Umbilical cord (tissue), 2 donors: ENCODE data around the gene ATN1. TPM values are rescaled to one million over a fixed set of nuclear protein-coding genes. Genes with fewer than 3 reads are reported as not detected.
A peak's percentile ranks its signal among the peaks of the same experiment; 100 is the strongest.

ENCODE experiments used
- DNase-seq: peaks from one replicate; pipeline ENCODE4 v3.0.0-alpha.2; 2015; ENCODE audit warnings: low spot score
- total RNA-seq: library from RNA; depleted of rRNA; stranded (reverse); fragments of >200 nt; gene quantifications from one replicate; pipeline ENCODE4 v1.2.3, GENCODE V29; 2014; ENCODE audit warnings: low replicate concordance; ENCODE audit not compliant: insufficient read depth

ATN1 gene
- total RNA-seq, 1 donor from 2014 or later, result 7.9 TPM

DNA sequence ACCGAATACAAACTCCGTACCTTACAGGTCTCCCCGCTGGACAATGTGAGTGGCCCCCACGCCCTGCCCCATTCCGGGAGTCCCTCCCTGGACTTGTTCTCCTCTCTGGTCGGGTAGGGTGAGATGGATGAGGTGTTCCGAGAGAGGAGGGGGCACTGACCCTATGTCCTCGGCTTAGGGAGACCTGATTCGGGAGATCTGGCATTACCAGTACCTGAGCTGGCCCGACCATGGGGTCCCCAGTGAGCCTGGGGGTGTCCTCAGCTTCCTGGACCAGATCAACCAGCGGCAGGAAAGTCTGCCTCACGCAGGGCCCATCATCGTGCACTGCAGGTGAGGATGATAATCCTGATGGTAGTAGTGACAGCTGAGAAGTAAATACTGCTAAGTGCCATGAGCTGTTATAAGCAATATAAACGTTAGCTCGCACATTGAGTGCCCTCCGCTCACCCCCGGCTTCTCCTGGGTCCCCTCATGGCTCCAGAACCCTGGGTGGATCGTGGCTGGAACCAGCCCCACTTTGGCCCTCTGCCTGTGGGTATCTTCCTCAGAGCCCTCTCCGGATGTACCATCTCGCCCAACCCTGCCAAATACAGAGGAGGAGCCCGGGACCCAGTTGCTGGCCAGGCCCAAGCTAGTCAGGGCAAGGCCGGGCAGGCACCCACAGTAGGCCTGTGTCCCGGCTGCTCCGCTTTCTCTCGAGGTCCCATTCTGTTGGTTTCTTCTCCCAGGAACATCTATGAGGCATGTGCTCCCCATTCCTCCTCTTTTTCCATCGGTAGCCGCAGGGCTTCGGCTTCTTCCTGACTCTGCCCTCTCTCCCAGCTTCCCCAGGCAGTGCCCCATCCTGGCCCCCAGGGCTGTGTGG, 30.2 kb downstream of the ATN1 start:
- DNase-seq, result no peak

DNA sequence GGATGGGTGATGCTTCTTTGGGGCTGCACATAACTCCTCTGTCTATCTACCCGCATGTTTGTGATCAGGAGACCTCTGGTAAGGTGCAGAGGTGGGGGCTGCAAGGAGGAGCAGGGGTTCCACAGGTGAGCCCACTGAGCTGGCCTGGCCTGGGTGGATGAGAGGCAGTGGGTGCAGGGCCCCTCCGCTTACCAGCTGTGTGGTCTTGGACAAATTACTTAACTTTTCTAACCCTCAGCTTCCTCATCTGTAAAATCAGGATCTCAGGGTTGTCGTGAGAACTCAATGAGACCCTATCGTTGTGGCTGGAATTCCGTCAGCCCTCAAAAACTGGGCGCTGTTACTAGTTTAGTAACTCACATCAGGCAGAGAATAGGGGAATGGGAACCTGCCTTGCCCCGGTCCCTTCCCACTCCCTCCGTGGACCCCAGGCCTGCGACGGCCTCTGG, 30.9 kb downstream of the ATN1 start:
- no peak for DNase-seq

DNA sequence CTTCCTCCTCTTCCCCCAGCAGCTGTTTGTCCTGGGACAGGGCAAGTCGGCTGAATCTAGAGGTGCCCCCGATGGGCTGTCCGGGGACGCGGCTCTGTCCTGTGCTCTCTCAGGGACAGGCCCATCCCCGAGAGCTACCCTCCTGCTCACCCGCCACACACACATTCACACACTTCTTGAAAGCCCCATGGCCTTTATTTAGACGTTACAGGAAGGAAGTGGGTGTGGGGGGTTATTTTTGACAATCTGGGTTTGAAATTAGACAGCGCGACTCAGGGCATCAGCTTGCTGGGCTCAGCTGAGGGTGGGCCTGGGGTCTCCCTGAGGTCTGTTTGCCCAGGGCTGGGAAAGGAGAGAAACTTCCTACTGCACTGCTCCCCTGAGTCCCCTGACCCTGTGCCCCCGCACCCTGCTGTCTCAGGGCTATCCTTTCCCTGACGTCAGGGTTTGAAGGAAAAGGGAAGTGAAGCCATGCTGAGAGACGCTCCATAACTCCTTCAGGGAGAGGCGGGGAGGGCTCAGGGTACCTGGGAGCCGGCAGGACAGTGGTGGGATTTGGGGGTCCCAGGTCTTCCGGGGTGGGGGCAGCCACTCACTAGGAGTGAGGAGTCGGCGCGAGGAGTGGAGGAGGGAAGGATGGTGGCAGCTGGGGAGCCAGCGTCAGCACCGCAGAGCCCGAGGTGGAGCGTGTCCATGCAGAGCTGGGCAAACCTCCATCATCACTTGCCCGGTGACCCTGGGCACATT, 31.5 kb downstream of the ATN1 start:
- DNase-seq, result peak; percentile 40

DNA sequence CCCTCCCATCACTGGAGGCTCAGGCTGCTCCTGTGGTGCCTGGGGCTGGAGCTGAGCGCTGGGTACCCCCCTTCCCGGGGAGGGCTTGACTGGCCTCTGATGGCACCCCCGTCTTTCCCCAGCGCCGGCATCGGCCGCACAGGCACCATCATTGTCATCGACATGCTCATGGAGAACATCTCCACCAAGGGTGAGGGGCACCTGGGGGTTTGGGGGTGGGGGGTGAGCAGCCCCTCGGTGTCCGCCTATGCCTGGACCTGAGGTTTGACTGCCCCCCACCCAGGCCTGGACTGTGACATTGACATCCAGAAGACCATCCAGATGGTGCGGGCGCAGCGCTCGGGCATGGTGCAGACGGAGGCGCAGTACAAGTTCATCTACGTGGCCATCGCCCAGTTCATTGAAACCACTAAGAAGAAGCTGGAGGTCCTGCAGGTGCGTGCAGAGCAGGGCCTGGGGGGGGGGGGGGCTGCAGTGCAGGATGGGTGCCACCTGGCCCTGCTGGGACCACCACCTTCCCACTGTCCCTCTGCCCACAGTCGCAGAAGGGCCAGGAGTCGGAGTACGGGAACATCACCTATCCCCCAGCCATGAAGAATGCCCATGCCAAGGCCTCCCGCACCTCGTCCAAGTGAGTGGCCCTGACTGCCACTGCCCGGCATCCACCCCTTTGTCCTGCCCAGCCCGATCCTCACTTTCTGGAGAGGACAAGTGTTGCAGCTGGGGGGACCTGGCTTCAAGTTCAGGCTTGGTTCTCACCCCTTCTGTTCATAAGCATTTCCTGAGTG, 32.2 kb downstream of the ATN1 start:
- DNase-seq, result no peak

DNA sequence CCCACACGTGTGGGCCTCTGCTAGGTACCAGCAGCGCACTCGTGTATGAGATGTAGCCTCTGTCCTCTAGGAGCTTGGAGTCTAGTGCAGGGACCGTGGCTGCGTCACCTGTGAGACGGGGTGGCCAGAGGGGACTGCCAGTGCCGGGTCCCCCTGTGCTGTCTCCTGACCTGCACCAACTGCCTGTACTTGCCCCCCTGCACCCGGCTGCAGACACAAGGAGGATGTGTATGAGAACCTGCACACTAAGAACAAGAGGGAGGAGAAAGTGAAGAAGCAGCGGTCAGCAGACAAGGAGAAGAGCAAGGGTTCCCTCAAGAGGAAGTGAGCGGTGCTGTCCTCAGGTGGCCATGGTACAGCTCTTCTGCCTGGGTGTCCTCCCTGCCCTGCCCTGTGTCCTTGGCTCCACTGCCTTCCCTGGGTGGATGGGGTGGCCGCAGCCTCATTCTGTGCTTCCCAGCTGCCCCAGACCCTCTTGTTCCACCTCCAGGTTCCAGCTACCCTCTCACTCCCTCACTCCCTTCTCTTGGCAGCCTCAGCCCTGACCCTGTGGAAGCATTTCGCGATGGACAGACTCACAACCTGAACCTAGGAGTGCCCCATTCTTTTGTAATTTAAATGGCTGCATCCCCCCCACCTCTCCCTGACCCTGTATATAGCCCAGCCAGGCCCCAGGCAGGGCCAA, 33.0 kb downstream of the ATN1 start:
- peak; percentile 47 for DNase-seq

DNA sequence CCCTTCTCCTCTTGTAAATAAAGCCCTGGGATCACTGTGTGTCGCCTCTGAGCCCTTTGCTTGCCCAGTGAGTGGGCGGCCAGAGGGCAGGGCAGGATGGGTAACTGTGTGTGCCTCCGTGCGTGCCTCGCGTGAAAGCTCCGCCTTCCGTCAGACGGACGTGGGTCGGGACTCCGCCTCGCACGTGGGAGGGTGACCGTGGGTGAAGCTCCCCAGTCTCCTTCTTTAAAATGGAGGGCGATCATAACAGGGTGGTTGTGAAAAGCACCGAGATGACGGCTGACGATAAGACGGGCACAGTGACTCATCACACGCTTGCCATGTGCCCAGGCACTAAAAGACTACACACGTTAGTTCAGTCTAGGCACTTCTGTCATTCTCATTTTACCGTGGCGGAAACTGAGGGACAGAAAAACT, 33.5 kb downstream of the ATN1 start:
- no peak for DNase-seq

DNA sequence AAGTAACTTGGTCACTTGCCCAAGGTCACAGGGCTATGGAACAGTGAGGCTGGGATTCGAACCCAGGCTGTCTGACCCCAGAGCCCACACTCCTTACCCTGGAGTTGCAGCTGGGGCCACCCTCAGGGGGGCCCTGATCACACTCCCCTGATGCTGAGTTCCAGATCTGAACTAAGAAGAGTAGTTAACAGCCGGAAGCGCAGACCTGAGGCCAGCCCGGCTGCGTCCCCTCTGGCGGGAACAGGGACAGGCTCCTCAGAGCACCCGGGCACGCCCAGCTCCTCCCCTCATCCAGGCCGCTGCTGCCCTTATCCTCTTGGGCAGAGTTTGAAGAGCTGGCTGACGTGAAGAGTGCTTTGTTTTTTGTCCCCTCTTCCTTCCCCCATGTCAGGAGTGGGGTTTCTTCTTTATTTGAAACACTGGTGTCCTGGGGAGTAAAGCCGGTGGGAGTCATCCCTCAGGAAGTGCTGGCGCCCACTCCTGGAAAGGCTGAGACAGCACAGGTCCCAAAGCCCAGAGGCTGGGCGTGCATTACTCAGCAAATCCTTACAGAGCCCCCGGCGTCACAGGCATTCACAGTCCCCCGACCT, 34.0 kb downstream of the ATN1 start:
- DNase-seq, result peak; percentile 72

DNA sequence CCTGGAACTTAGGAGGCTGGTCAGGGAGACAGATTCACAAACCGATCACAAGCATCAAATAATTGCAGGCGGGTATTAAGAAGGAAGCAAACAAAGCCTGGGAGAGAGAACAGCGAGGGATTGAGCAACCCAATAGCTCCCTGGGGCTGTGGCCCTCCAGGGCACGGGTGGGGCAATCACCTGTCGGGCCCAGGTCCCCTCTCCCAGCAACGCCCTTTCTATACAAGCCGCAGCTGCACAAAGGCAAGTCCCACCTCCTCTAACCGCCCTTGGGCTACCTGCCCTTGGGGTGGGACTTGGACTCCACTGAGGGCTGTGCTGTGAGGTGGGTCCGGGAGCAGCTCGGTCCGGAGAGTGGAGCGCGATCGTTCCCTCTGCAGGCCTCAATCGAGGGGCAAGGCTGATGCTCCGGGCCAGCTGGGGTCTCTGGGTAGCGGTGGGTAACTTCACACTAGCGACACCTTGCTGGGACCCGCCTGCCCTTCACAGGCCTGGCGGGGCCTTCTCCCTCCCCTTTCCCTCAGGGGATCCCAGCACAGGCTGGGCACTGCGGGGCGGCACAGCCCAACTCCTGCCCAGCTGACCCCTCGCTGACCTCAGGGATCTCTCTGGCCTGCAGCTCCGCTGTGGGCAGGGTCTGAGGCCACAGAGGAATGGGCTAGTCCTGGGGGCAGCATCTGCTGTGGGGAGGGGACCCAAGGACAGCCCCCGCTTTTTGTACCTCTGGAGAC, 34.7 kb downstream of the ATN1 start:
- no peak for DNase-seq

DNA sequence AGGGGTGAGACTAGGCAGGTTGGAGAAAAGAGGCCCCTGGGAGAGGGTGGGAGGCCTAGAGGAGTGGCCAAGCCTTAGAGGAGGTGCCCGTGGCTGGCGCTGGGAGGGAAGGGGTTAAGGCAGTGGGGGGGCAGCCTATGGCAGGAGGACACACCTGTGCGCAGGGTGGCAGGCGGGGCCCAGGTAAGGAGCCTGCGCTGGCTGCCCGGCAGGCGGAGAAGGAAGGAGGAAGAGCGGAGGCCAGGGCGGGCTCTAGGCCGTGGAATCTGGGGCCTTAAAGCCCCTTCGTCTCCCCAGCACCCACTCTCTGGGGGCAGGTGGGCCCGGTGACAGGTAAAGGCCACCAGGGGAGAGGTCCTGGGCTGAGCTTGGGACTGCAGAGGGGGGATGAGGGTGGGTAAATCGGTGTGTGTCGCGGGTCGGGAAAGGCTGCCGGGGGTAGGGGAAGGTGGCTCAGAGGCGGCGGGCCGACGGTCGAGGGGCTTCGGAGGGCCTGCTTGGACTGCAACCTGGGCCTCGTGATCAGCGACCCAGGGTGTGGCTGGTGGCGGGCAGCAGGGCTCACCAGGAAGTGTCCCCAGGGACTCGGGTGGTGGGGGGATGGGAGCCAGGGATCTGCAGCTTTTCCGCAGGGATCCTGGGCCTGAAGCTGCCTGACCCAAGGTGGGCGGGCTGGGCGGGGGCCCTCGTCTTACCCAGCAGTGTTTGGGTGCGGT, 35.4 kb downstream of the ATN1 start:
- DNase-seq, result peak; percentile 73

DNA sequence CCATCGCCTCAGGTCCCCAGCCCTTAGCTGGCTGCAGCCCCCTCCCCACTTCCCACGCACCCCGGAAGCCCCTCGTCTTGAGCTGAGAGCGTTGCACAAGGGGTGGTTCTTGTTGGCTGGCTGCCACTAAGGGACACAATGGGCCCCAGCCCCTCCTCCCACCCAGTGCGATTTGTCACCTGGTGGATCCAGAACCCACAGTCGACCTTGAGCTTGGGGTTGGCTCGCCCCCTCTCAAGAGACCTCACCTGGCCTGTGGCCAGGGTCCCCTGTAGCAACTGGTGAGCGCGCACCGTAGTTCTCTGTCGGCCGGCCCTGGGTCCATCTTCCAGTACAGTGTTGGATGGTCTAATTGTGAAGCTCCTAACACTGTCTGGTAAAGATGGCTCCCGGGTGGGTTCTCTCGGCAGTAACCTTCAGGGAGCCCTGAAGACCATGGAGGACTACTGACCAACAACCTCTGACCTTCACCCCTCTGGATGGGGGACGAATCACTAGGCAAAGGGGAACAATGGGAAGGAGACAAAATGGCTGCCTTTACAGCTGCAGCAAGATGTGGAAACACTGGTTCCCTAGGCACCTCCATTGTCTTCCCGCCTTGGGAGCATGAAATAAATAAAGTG, 36.1 kb downstream of the ATN1 start:
- no peak for DNase-seq

DNA sequence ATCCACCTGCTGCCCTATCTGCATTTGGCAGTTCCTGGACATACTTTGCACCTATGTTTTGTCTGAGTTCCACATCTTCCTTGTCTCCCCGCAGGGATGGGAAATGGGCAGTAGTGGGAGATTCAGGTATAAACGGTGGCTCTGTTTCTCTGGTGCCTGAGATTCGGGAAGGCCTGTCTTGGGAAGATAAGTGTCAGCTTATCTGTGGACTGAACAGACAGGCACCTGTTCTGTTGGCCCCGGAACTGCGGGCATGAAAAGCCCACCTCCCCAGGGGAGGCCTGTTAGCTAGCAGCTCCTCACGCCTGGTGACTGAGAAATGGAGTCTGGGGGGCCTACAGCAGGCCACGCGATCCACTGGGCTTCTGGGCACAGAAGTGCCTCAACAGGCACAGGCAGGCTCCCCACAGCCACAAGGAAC, 36.9 kb downstream of the ATN1 start:
- no peak for DNase-seq

DNA sequence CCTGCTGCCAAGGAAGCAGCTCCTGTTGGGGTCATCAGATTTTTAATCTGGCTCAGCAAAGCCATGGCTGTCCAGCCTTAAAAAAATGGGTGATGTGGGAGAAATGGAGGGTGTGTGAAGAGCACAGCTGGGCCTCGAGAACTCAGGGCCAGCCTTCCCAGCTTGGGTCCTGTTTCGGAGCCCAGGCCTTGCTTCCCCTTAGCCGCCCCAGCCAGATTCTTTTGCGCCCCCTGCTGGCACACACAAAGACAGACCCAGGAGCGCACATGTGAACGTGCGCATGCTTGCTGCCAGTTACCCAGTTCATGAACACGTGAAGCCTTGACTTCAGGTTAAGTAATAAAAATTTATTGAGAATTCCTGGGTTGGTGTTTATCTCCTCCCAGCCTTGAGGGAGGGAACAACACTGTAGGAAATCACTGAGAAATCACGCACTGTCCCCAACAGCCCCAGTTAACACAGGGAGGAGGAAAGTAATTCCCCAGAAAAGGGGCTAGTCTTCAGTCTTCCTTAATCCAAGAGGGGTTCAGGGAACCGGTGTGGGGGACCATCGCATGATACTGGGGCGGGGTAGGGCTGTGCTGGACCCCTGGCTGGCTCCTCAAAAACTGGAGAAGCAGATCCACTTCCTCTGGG, 37.4 kb downstream of the ATN1 start:
- DNase-seq, result peak; percentile 88

DNA sequence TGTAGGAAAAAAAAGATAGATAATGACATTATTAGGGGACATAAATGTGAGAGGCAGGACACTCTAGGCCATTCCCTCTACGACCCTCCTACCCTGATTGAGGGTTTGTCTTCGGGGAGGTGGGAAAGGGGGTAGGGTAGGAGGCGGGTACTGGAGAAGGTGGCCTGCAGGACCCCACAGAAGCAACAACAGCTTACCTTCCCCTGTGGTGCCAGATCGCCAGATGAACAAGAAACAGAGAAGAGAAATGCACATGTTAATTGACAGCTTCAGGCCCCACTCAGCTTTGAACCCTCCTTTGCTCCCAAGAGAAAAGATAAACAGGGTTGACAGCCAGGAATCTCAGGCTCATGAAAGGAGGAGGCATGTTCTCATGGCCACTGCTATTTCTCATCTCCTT, 38.0 kb downstream of the ATN1 start:
- DNase-seq, result no peak

DNA sequence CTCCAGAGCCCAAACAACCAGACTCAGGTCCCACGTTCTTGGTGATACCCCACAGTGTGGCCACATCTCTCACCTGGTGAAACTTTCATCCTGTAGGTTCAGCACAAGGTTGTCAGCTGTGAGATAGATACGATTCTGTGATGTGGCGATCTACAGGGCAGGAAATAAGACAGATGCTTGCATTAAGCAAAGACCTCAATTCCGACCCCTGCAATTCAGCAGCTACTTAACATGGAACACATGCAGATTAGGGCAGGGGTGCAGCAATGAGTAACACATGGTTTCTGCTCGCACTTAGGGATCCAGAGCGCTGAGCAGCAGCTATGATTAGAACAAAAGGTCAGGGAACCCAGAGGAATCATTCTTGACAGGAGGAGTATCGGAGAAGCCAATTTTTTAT, 38.6 kb downstream of the ATN1 start:
- no peak for DNase-seq

DNA sequence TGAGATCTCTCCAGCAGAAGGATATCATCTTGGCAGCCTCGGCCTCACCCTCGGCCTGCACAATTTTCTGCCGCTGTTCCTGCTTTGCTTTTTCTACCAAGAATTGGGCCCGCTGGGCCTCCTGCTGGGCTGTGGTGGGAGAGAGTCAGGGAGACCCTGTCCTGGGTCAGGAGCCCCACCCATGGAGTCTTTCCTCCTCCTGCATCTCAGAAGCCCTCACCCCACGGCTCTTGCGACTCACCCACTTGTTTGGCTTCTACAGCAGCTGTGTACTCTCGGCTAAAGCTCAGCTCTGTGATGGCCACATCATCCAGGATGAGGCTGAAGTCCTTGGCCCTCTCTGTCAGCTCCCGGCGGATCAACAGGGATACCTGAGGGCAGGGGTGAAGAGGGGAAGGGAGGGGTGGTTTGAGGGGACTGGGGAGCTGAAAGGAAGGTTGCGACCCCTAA, 39.9 kb downstream of the ATN1 start:
- no peak for DNase-seq

DNA sequence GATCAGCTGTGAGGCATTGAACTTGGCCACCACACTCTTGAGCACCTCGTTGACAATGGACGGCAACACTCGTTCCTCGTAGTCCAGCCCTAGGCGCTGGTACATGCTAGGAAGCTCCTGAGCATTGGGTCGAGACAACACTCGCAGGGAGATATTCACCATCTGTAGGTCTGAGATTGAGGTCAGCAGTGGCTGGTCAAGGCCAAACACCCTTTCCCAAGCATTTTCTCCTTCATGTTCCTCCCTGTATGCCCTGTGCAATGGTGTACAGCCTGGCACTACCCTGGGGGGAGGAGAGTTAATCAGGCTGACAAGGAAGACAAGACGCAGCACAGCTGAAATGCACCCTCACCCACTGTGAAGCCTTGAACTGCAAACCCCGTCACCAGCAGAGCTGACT, 40.7 kb downstream of the ATN1 start:
- DNase-seq, result no peak

DNA sequence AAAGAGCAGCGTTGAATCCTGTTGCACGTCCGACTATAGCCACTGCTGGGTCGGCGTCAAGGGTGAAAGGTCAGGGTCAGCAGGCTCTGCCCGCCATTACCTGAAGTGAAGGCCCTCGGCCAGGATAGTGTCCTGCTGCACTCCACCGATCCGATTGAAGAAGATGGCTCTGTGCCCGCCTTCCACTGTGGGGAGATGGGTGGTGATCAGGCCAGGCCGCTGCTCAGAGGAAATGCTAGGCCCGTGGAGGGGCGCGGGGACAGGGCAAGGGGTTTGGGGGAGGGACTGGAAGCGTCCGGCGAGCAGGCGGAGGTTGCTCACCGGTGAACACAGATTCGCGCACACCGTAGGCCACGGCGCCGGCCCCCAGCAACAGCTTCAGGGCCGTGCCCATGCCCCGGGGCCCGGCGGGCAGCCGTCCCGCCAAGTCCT, 42.4 kb downstream of the ATN1 start:
- DNase-seq, result no peak

DNA sequence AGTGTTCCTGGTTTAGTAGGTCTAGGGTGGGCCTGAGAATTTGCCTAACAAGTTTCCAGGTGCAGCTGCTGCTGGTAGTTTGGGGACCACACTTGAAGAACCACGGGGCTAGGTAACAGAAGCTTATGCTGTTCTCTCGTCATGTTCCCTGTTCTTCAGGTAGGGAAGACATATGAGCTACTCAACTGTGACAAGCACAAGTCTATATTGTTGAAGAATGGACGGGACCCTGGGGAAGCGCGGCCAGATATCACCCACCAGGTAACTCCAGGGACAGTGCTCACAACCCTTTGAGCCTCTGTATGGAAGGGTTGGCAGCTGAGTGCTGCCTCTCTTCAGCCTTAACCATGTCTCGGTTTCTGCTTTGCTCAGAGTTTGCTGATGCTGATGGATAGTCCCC, 46.4 kb downstream of the ATN1 start:
- no peak for DNase-seq
